Dedifferentiated amniotic fluid mesenchymal stem cell (primary cell): ENCODE measurements around the gene EML3.
"Not testable (repeated sequence)": the region's sequence is repeated elsewhere in the genome, so short reads cannot be mapped to it uniquely, and the experiment has no call there.

Experiments
- DNase-seq: peaks from one replicate; pipeline ENCODE4 v3.0.0-alpha.2; 2016; ENCODE audit errors: extremely low spot score

Gene EML3

GRCh38 chr11:62573006-62573591 is 39.5 kb downstream of the EML3 start:
- no peak for DNase-seq

GRCh38 chr11:62572431-62572830 is 40.1 kb downstream of the EML3 start:
- no peak for DNase-seq

DNA sequence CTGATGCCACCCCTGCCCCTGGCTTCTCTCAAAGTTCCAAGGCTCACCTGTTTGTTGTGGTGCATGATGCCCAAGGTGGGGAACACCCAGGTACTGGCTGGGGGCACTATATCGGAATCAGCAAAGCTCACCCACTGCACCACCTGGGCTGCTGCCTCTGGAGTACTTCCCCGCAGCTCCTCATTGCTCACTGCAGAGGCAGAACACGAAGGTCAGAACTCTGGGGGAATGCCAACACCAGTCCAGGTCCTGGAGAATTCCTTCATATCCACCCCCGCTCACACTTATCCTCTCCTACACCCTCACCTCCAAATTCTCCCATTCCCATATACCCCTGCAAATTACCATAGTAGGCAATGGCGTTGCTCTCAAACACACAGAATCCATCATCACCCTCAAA is 41.1 kb downstream of the EML3 start:
- DNase-seq = not testable (repeated sequence)

- not testable (repeated sequence) for DNase-seq
Measured at GRCh38 chr11:62570903-62571302, 41.7 kb downstream of the EML3 start.

GRCh38 chr11:62569611-62570010 is 43.0 kb downstream of the EML3 start:
- DNase-seq = no peak

GRCh38 chr11:62567018-62567633 is 45.4 kb downstream of the EML3 start:
- no peak for DNase-seq

GRCh38 chr11:62566247-62566646 is 46.3 kb downstream of the EML3 start:
- DNase-seq = no peak

GRCh38 chr11:62565100-62565802 is 47.3 kb downstream of the EML3 start:
- DNase-seq = no peak

GRCh38 chr11:62561677-62562230 is 50.8 kb downstream of the EML3 start:
- DNase-seq = not testable (repeated sequence)

DNA sequence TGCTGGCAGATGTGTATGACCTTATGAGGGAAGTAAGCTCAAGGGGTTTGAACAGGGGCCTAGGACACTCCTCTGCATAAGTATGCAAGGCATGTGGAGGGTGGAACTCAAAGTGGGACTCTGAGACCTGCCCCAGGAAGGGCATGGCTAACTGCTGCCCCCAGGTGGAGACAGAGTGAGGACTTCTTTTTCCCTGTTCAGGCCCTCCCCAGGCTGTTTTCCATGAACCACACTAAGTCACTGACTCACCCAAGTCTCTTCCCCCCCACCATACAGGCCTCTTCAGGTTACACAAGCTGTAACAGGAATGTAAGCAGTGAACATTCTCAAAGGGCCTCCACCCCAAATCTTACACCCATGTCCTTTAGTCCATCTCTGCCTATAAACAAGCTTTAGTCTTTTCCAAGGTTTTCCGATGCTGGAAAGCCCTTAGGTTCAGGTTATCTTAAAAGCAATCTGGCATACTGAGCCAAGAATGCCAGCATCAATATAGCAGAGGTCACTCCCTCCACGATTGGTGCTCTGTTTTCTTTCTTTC is 51.9 kb downstream of the EML3 start:
- peak; percentile 98 for DNase-seq

- DNase-seq = not testable (repeated sequence)
Measured at GRCh38 chr11:62559626-62560025, 52.9 kb downstream of the EML3 start.

DNA sequence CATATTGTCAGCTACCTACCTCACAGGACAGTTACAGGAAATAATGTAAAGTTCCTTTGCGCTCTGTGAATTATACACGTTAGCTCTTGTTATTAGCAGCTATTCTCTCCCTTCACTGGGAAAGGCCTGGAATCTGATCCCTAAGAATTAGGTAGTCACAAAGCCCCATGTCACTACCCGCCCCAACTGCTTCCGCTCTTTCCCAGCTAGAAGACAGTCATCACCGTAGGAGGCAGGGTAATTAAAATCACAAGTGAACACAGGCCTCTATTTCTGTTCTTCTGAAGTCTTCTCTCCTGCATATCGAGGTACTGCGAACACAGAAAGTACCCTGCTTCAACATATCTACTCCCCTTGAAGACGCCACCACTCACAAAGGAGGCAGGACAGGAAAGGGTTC is 53.4 kb downstream of the EML3 start:
- no peak for DNase-seq

DNA sequence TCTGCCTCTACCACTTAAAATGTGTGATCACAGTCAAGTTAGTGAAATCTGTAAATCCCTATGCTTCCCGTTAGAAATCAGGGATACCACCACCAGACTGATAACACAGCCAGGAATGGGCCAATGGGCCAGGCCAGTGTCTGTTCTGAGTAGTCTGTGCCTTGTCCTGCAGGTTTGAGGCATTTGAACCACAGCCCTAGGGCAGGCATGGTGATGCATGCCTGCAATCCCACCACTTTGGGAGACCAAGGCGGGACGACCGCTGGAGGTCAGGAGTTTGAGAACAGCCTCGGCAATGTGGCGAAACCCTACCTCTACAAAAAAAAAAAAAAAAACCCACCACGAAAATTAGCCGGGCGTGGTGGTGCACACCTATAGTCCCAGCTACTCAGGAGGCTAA is 53.9 kb downstream of the EML3 start:
- no peak for DNase-seq

DNA sequence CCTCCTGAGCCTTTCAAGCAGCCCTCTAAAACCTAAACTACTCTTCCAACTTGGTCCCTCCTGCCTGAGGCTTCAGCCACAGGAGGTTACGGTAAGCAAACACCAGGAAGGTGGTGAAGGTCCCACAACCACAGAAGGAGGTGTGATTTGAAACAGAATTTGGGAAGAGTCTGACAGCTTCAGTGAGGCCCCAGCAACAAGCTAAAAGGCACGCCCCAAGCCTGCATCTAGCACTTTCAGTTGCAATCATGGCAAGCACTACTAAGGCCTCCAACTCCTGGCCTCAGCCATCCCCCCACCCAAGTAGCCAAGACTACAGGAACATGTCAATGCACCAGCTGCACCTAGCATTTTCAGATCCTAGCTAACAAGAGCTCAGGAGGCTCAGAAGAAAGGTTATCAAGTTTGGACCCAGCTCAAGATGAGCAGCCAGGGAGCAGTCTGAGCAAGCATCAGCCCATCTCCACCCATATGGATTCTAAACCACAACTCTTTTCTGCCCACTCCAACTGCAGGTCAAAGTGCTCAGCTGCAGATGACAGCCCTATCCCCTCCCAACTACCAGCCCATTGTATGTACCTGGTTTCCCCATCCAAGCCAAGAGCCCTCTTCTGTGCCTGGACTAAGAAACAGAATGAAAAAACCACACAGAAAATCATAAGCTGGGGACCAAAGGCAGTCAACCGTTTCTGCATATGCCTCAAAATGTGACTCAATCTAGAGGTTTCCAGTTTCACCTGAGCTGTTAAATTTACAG is 55.5 kb downstream of the EML3 start:
- no peak for DNase-seq

DNA sequence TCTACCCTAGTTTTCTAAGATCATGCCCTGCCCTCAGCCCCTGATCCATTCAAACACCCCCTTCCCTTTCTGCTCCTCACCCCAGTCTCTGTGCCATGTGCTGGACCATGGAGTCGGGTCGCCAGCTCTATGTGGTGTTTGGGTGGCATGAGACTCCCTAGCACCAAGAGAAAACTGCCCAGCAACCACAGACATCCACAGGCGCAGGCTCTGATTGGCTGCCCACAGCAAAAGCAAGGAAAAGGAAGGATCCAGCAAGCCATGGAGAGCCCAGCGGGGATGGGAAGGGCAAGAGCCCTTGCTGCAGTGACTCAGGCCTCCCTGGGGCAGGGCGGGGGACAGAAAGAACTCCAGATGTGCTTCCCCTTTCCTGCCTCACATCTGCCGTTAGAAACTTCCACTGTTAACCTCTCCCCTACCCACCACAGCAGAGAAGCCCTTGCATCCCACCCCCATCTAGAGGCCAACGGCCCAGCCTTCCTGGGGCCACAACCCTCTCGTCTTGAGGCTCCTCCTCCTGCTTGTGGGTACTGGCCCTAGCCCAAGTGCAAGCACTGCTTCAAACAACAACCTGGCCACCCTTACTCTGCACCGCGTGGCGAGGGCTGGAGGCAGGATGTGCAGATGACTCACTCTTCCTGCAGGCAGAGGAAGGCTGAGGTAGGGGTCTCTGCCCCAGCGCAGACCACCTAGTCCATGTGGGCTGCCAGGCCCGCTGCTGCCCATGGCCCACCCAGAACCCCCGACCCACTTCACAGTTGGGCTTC is 56.3 kb downstream of the EML3 start:
- peak; percentile 96 for DNase-seq

DNA sequence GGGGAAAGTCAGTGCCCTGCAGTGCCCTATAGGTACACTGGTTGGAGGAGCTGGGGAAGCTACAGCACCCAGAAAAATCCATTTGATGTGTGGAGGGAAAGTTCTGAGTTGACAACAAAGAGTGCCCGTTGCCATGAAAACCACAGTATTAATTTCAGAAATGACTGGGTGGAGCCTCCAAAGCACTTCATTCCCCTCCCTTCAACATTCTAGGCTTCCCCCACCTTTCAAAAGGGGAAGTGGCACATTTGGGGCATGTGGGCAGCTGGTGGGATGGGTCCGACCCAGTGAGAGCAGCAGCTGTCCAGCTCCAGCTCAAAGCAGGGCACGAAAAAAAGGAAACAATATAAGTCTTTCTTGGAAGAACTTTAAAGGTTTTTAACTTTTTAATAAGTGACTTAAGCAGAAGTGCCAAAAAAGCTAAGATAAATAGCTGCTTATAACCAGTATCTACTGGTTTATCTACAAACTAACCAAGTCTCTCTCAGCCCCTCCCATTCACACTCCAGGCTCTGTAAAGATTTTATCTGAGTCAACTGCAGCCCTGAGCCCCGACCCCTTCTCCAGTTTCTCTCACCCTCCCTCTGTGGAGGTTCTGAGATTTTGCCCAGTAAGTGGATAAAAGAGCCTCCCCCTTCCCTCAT is 57.0 kb downstream of the EML3 start:
- DNase-seq = peak; percentile 47

DNA sequence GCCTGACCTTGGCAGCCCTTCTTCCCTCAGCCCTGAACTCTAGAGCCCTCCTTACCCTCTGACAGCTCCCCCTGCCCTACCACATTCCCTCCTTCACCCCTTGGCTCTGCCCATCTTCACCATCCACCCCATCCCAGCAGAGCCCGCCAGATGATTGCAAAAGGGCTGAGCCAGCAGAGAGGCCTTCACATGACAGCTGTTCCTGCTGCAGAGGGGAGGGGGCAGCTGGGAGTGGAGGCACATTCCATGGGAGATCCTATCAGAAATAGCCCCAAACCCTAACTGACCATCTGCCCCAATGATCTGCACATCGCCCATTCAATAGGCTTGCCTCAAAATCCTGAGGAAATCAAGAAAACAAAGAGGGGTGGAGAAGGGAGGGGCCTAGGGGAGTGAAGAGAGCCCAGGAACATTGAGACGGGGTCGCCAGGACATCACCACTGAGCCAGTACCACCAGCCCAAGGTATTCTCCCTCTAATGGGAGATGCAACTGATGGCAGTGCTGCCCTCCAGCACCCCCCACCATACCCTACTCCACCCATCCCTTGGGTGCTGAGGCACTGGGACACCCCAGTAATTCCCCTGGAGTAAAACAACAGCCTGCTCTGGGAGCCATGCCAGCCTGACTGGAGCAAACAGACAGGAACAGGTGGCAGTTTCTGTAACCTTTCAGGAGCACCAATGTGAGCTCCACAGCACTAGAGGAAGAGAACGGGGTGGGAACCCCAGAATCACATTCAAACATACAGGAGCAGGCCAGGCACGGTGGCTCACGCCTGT is 58.0 kb downstream of the EML3 start:
- DNase-seq = no peak

- peak; percentile 74 for DNase-seq
Measured at GRCh38 chr11:62553839-62554361, 58.7 kb downstream of the EML3 start.

- DNase-seq = peak; percentile 91
Measured at GRCh38 chr11:62553080-62553838, 59.3 kb downstream of the EML3 start.
